ENCODE measurements around the gene PAQR8. TPM values are rescaled to one million over a fixed set of nuclear protein-coding genes. Genes with fewer than 3 reads are reported as not detected.

Gene PAQR8
- total RNA-seq, 2 donors from 2014 or later: 3.6 to 7.7 TPM

DNA sequence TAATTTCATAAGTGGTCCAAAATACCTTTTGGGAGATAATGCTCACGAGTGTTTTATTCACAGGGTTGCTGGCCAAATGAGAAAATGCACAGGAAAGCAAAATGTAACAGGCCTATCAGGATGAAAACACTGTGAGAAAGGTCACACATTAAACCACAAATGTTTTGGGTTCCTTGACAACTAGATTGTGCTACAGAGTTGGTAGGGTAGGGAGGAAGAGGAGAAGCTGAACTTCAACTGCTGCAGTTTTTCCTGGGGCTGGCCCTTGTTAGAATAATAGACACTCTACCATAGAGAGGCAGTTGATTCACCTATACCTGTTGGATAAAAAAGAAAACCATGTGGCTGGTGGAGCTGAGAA, 28.1 kb upstream of the PAQR8 start:
- DNase-seq (no peak), ATAC-seq (peak; percentile 85)
- Mint-ChIP-seq H3K4me1 (peaks cover 48% of the 10 kb centered on the region), H3K36me3 (ENCODE audit: low read depth) (peaks cover 2% of the 10 kb centered on the region), H3K27ac (peak overlapping the region; percentile 95), H3K4me3 (peak overlapping the region; percentile 71), H3K27me3 (no peaks in the 10 kb centered on the region)
- H3K9me3 ChIP-seq (ENCODE audit: control insufficient read depth, low read length, poor library complexity, severe bottlenecking): no peaks in the 10 kb centered on the region

DNA sequence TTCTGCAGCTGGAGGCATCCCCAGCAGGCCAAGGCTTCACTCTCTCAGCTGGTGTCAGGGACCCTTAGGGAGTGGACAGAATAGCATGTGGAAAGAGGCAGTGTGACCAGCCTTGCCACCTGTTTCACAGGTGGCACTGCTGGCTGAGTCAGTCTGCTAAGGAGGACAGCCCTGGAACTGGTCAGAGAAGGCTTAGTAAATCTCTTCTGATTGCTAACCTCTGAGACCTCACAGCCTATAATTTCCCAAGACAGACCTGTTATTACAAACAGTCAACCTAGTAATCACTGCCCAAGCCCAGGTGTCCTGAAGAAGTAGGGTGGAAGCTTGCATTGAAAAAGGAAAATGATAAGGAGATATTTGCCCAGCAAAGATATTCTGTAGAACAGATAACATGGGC, 26.4 kb upstream of the PAQR8 start:
- peak overlapping the region; percentile 59 for H3K4me3 Mint-ChIP-seq
- no peaks in the 10 kb centered on the region for H3K36me3 Mint-ChIP-seq (ENCODE audit: low read depth)
- no peaks in the 10 kb centered on the region for H3K9me3 ChIP-seq (ENCODE audit: control insufficient read depth, low read length, poor library complexity, severe bottlenecking)
- DNase-seq: no peak
- H3K27ac Mint-ChIP-seq: peak overlapping the region; percentile 95
- H3K27me3 Mint-ChIP-seq: no peaks in the 10 kb centered on the region
- peaks cover 48% of the 10 kb centered on the region for H3K4me1 Mint-ChIP-seq
- ATAC-seq: no peak

DNA sequence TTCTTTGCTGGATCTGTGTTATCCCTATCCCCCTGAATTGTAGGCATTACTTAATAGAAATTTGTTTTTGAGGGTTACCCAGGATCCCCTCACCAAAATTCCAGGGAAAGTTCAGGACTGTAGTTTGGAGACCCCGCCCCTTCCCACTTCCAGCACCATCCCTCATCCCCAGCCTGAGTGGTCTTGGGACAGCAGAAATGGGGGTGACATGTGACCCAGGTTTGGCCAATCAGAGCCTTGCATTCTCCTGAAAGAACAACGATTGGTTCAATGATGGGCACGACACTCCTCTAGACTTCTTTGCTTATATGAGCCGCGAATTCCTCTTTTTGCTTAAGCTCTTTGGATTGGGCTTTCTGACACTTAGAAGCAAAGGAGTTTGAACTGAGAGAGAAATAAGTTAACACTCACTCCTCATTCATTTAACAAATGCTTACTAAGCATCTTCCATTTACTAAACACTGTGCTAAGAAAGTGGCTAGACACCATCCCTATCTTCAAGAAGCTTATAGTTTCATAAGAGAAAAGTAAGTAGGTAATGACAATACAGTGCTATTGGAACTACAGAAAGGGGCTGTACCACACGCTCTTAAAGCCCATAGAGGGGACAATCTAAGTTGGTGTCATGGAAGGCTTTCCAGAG, 24.9 kb upstream of the PAQR8 start:
- no peaks in the 10 kb centered on the region for H3K9me3 ChIP-seq (ENCODE audit: control insufficient read depth, low read length, poor library complexity, severe bottlenecking)
- no peak for DNase-seq
- Mint-ChIP-seq H3K36me3 (ENCODE audit: low read depth) (no peaks in the 10 kb centered on the region), H3K4me1 (peaks cover 48% of the 10 kb centered on the region), H3K27ac (peak overlapping the region; percentile 95), H3K4me3 (no peak overlapping the region), H3K27me3 (no peaks in the 10 kb centered on the region)
- ATAC-seq: no peak

DNA sequence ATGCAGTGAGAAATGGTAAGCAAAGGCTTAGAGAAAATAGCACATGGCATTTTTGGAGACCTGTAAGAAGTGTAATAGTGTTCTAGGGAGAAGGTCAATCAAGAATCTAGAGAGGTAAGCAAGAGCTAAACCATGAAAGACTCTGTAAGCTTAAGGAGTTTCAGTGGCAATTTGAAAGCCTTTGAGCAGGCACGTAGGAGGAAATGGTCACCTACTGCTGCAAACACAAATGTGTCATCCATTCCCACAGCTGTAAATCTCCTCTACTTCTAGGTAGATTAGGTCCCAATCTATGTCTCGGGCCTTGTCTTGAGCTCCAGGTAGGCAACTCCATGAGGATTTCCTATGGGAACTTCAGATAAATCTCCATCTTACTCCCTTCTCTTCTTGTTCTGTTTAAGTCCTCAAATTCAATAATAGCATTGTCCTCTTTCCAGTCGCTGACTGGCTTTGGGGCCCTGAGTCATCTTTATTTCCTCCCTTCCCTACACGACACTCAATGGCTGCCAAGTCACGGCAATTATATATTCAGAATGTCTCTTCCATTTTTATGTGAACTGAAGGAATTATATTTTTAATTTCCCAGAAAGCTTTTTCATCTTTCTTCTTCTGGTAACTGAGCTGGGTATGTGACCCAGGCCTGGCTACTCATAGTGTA, 24.2 kb upstream of the PAQR8 start:
- Mint-ChIP-seq H3K27ac (no peak overlapping the region), H3K27me3 (no peaks in the 10 kb centered on the region), H3K36me3 (ENCODE audit: low read depth) (no peaks in the 10 kb centered on the region), H3K4me1 (peaks cover 45% of the 10 kb centered on the region), H3K4me3 (no peak overlapping the region)
- H3K9me3 ChIP-seq (ENCODE audit: control insufficient read depth, low read length, poor library complexity, severe bottlenecking): no peaks in the 10 kb centered on the region
- DNase-seq (no peak), ATAC-seq (no peak)

GRCh38 chr6:52340603-52340880, 21.4 kb upstream of the PAQR8 start:
- peaks cover 32% of the 10 kb centered on the region for H3K4me1 Mint-ChIP-seq
- no peak for ATAC-seq

GRCh38 chr6:52341561-52342260, 20.2 kb upstream of the PAQR8 start:
- peaks cover 4% of the 10 kb centered on the region for H3K27me3 Mint-ChIP-seq
- peak overlapping the region; percentile 70 for H3K27ac Mint-ChIP-seq
- H3K4me1 Mint-ChIP-seq: peaks cover 23% of the 10 kb centered on the region
- H3K36me3 Mint-ChIP-seq (ENCODE audit: low read depth): peaks cover 2% of the 10 kb centered on the region
- no peaks in the 10 kb centered on the region for H3K9me3 ChIP-seq (ENCODE audit: control insufficient read depth, low read length, poor library complexity, severe bottlenecking)
- ATAC-seq (no peak), DNase-seq (no peak)
- H3K4me3 Mint-ChIP-seq: peak overlapping the region; percentile 2

More at GRCh38 chr6:52340603-52340880, 21.4 kb upstream of the PAQR8 start:
- Mint-ChIP-seq H3K4me3 (no peak overlapping the region), H3K36me3 (ENCODE audit: low read depth) (peaks cover 2% of the 10 kb centered on the region), H3K27ac (no peak overlapping the region), H3K27me3 (no peaks in the 10 kb centered on the region)
- no peak for DNase-seq
- H3K9me3 ChIP-seq (ENCODE audit: control insufficient read depth, low read length, poor library complexity, severe bottlenecking): no peaks in the 10 kb centered on the region

DNA sequence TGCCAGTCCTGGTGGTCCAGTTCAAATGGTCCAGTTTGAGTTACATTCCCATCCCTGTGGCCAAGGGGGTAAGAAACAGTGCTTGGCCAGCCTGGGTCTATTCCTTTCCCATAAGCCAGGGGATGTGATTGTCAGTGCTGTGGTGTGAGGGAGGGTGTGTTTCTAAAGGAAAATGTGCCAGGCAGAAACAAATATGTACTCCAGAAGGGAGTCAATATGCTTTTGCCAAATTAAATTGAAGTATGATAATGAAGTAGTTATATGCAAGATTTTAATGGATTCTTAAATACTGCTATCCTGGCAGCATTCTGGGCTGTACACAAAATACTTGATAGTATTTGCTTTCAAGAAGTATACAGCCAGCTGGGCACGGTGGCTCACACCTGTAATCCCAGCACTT, 16.6 kb upstream of the PAQR8 start:
- H3K27me3 Mint-ChIP-seq: peaks cover 4% of the 10 kb centered on the region

DNA sequence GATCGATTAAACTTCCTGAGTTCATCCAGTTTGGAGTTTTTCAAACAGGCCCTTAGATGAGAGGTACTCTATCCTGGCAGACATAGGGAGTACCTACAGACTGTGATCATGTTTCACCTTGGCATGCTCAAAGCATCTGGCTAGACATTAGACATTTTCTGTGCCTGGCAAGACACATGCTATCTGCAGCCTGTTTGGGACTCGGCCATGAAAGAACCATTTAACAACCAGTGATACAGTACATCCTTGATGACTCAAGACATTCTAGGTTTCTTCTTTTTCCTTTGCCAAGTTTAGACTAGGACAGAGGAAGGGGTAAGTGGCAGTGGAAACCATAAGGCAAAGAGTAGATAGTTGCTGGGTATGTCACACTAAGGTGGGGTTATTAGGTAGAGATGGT, 15.4 kb upstream of the PAQR8 start:
- Mint-ChIP-seq H3K4me1 (peaks cover 26% of the 10 kb centered on the region), H3K36me3 (ENCODE audit: low read depth) (peaks cover 6% of the 10 kb centered on the region), H3K27me3 (peaks cover 4% of the 10 kb centered on the region), H3K4me3 (no peak overlapping the region), H3K27ac (no peak overlapping the region)
- DNase-seq: no peak
- no peak for ATAC-seq
- H3K9me3 ChIP-seq (ENCODE audit: control insufficient read depth, low read length, poor library complexity, severe bottlenecking): no peaks in the 10 kb centered on the region

More for the DNA sequence above, 16.6 kb upstream of the PAQR8 start:
- no peak overlapping the region for H3K27ac Mint-ChIP-seq
- ATAC-seq (no peak), DNase-seq (no peak)
- H3K36me3 Mint-ChIP-seq (ENCODE audit: low read depth): peaks cover 6% of the 10 kb centered on the region
- no peaks in the 10 kb centered on the region for H3K9me3 ChIP-seq (ENCODE audit: control insufficient read depth, low read length, poor library complexity, severe bottlenecking)
- peaks cover 17% of the 10 kb centered on the region for H3K4me1 Mint-ChIP-seq
- no peak overlapping the region for H3K4me3 Mint-ChIP-seq

GRCh38 chr6:52347818-52348217, 14.1 kb upstream of the PAQR8 start:
- ATAC-seq (no peak), DNase-seq (no peak)
- Mint-ChIP-seq H3K27ac (no peak overlapping the region), H3K4me3 (no peak overlapping the region), H3K36me3 (ENCODE audit: low read depth) (peaks cover 6% of the 10 kb centered on the region), H3K4me1 (peaks cover 26% of the 10 kb centered on the region), H3K27me3 (peaks cover 4% of the 10 kb centered on the region)
- H3K9me3 ChIP-seq (ENCODE audit: control insufficient read depth, low read length, poor library complexity, severe bottlenecking): no peaks in the 10 kb centered on the region

DNA sequence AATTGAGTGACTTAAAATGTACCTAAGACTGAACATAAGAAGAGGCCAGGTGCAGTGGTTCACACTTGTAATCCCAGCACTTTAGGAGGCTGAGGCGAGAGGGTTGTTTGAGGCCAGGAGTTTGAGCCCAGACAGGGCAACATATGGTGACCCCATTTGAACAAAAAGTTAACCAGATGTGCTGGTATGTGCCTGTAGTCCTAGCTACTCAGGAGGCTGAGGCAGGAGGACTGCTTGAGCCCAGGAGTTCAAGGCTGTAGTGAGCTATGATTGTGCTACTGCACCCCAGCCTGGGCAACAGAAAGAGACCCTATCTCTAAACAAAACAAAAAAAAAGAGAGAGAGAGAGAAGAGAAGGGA, 10.1 kb upstream of the PAQR8 start:
- ATAC-seq (no peak), DNase-seq (no peak)
- Mint-ChIP-seq H3K36me3 (ENCODE audit: low read depth) (peaks cover 4% of the 10 kb centered on the region), H3K4me1 (peaks cover 22% of the 10 kb centered on the region), H3K4me3 (no peak overlapping the region), H3K27ac (peak overlapping the region; percentile 6), H3K27me3 (no peaks in the 10 kb centered on the region)
- H3K9me3 ChIP-seq (ENCODE audit: control insufficient read depth, low read length, poor library complexity, severe bottlenecking): no peaks in the 10 kb centered on the region

DNA sequence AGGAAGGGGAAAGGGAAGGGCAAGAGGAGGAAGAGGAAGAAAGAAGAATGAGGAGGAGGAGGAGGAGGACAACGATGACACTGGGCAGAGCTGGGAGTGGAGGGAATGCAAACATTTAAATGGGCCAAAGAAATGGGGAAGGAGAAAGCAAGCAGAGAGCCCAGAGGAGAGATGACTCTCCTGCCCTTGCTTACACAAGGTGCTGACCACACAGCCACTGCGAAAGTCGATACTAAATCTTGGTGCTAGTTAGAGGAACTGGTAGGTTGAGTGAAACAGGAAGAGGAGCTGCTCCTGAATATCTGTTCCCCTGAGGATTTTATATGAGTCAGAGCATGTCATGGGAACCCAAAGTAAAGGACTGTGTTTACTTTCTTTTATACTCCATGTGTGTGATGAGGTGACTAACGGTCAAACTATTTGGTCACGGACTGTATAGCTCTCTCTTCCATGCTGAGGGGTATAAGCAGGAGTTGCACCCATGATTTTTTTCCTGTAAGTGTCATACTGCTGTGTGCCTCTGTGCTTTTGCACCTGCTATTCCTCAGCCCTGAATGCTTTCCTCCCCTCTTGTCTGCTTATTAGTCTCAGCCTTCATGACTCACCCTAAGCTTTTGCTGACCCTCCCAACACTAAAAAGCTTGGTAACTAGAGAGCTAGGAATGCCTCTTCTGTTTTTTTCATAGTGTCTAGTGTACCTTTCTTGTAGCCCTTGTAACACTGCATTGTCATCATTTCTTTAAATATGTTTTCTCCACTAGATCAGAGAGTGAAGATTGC, 9.5 kb upstream of the PAQR8 start:
- H3K27ac Mint-ChIP-seq: peak overlapping the region; percentile 12
- H3K27me3 Mint-ChIP-seq: no peaks in the 10 kb centered on the region
- peak; percentile 42 for ATAC-seq
- no peak for DNase-seq
- H3K36me3 Mint-ChIP-seq (ENCODE audit: low read depth): peaks cover 3% of the 10 kb centered on the region
- H3K4me3 Mint-ChIP-seq: no peak overlapping the region
- peaks cover 24% of the 10 kb centered on the region for H3K4me1 Mint-ChIP-seq
- no peaks in the 10 kb centered on the region for H3K9me3 ChIP-seq (ENCODE audit: control insufficient read depth, low read length, poor library complexity, severe bottlenecking)

DNA sequence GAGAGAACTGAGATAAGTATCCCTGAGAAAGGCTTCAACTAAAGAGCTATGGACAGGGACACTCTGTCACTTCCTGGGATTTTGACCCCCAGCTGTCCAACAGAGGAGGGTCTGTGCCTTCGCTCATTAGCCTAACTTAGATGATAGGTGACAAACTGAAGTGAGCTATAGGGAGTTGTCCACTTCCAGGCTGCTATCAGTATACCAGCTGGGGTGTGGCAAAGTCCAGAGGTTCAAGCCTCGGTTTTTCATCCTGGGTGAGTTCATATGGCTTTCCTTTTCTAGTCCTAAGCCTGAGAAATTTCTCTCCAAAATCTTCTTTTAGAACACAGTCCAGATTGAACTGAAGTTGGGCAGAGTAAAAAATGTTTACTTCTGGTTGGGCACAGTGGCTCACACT, 5.9 kb upstream of the PAQR8 start:
- Mint-ChIP-seq H3K27me3 (no peaks in the 10 kb centered on the region), H3K4me1 (peaks cover 15% of the 10 kb centered on the region), H3K27ac (no peak overlapping the region), H3K36me3 (ENCODE audit: low read depth) (no peaks in the 10 kb centered on the region), H3K4me3 (no peak overlapping the region)
- no peaks in the 10 kb centered on the region for H3K9me3 ChIP-seq (ENCODE audit: control insufficient read depth, low read length, poor library complexity, severe bottlenecking)
- ATAC-seq (no peak), DNase-seq (no peak)

DNA sequence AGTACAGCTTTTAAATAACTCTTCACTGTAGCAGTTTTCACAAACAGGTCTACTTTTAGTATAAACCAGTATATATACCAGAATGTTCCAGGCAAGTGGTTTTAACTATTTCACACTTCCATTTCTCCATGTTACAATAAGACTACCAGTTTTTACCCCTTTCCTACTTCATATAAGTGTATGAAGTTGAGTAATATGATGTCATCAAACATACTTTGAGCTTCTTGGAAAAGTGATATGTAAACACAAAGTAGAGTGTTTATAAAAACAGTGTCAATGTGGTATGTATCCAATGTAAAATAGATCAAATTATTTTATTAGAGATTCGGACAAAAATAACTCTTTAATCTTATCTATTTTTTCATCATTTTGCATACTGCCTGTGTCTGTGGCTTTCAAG, 2.5 kb upstream of the PAQR8 start:
- Mint-ChIP-seq H3K27ac (no peak overlapping the region), H3K4me3 (no peak overlapping the region), H3K27me3 (no peaks in the 10 kb centered on the region), H3K4me1 (peaks cover 27% of the 10 kb centered on the region), H3K36me3 (ENCODE audit: low read depth) (peaks cover 4% of the 10 kb centered on the region)
- H3K9me3 ChIP-seq (ENCODE audit: control insufficient read depth, low read length, poor library complexity, severe bottlenecking): no peaks in the 10 kb centered on the region
- ATAC-seq: no peak
- DNase-seq: no peak

Measured in T-helper 17 cell (primary cell).